ENCODE measurements around the gene IFNA2.
"Not testable (repeated sequence)": the region's sequence is repeated elsewhere in the genome, so short reads cannot be mapped to it uniquely, and the experiment has no call there.

The IFNA2 gene

GRCh38 chr9:21381448-21382339, 3.5 kb downstream of the IFNA2 start:
- no peak for DNase-seq (ENCODE audit: low read depth in 3 of 3)

GRCh38 chr9:21371467-21371866, 13.7 kb downstream of the IFNA2 start:
- not testable (repeated sequence) for DNase-seq (ENCODE audit: low read depth in 3 of 3)

GRCh38 chr9:21367957-21368356, 17.2 kb downstream of the IFNA2 start, which contains the start of gene IFNA13:
Gene IFNA13, minus strand, starts transcription at chr9:21368057. Its CDS starts 47 bp downstream, at chr9:21368010.
- no peak for DNase-seq (ENCODE audit: low read depth in 3 of 3)

- DNase-seq (ENCODE audit: low read depth in 3 of 3) = not testable (repeated sequence)
These were observed 18.0 kb downstream of the IFNA2 start for GRCh38 chr9:21367169-21367568.

GRCh38 chr9:21362287-21362686, 22.9 kb downstream of the IFNA2 start:
- no peak for DNase-seq (ENCODE audit: low read depth in 3 of 3)

GRCh38 chr9:21357479-21358460, 27.4 kb downstream of the IFNA2 start:
- no peak for DNase-seq (ENCODE audit: low read depth in 3 of 3)

- no peak for DNase-seq (ENCODE audit: low read depth in 3 of 3)
These were observed 34.4 kb downstream of the IFNA2 start, which contains the start of gene IFNA6 for GRCh38 chr9:21350787-21351186. Gene IFNA6, minus strand, starts transcription at chr9:21350887. Its CDS starts 0 bp downstream, at chr9:21350887.

GRCh38 chr9:21348430-21348970, 36.7 kb downstream of the IFNA2 start:
- DNase-seq (ENCODE audit: low read depth in 3 of 3) = no peak

- DNase-seq (ENCODE audit: low read depth in 3 of 3) = no peak
These were observed 44.5 kb downstream of the IFNA2 start for GRCh38 chr9:21340735-21341134.

- DNase-seq (ENCODE audit: low read depth in 3 of 3) = no peak
These were observed 48.7 kb downstream of the IFNA2 start for GRCh38 chr9:21336457-21336856.

- DNase-seq (ENCODE audit: low read depth in 3 of 3) = peak; percentile 76 to 81 (median 81)
These were observed 50.2 kb downstream of the IFNA2 start, which contains the start of gene KLHL9 for GRCh38 chr9:21334701-21335632. Gene KLHL9, minus strand, starts transcription at chr9:21335404. Its CDS starts 545 bp downstream, at chr9:21334859.

Data from stimulated activated CD4-positive, alpha-beta T cell treated with anti-CD3 and anti-CD28 coated beads, TNF-alpha, amount 100 ng/mL, for 4 hours (primary cell).